GM18907 (cell line): ENCODE measurements around the gene NR6A1.
A peak's percentile ranks its signal among the peaks of the same experiment; 100 is the strongest.
"Not testable (repeated sequence)": the region's sequence is repeated elsewhere in the genome, so short reads cannot be mapped to it uniquely, and the experiment has no call there.

Source experiments
- ATAC-seq: cut with Tn5 transposase; IDR thresholded peaks from one replicate; pipeline ENCODE4 v1.9.1; 2021; ENCODE audit warnings: mild to moderate bottlenecking, moderate library complexity; ENCODE audit not compliant: unreplicated experiment

The NR6A1 gene

GRCh38 chr9:124621371-124622328 is 149.5 kb downstream of the NR6A1 start:
- peak; percentile 61 for ATAC-seq

GRCh38 chr9:124618476-124618875 is 152.6 kb downstream of the NR6A1 start:
- ATAC-seq, result no peak

- ATAC-seq, result peak; percentile 49
These were observed 153.5 kb downstream of the NR6A1 start for GRCh38 chr9:124617477-124618141.

GRCh38 chr9:124616961-124617360 is 154.2 kb downstream of the NR6A1 start:
- no peak for ATAC-seq

- ATAC-seq, result not testable (repeated sequence)
These were observed 155.3 kb downstream of the NR6A1 start for GRCh38 chr9:124615840-124616239.

- no peak for ATAC-seq
These were observed 155.9 kb downstream of the NR6A1 start for GRCh38 chr9:124615100-124615742.

GRCh38 chr9:124613849-124614248 is 157.3 kb downstream of the NR6A1 start:
- no peak for ATAC-seq

GRCh38 chr9:124611106-124611505 is 160.0 kb downstream of the NR6A1 start:
- ATAC-seq, result no peak

- no peak for ATAC-seq
These were observed 165.1 kb downstream of the NR6A1 start for GRCh38 chr9:124606027-124606426.

- no peak for ATAC-seq
These were observed 165.9 kb downstream of the NR6A1 start for GRCh38 chr9:124605258-124605657.

GRCh38 chr9:124602632-124603031 is 168.5 kb downstream of the NR6A1 start:
- ATAC-seq, result no peak

- ATAC-seq, result no peak
These were observed 168.9 kb downstream of the NR6A1 start for GRCh38 chr9:124602204-124602603.

GRCh38 chr9:124600407-124600806 is 170.7 kb downstream of the NR6A1 start:
- ATAC-seq, result no peak

GRCh38 chr9:124599121-124599795 is 171.9 kb downstream of the NR6A1 start:
- ATAC-seq, result no peak

GRCh38 chr9:124598048-124598447 is 173.1 kb downstream of the NR6A1 start:
- no peak for ATAC-seq

GRCh38 chr9:124596172-124596839 is 174.8 kb downstream of the NR6A1 start:
- no peak for ATAC-seq

GRCh38 chr9:124595743-124596142 is 175.4 kb downstream of the NR6A1 start:
- no peak for ATAC-seq

- no peak for ATAC-seq
These were observed 176.4 kb downstream of the NR6A1 start for GRCh38 chr9:124594673-124595072.

GRCh38 chr9:124594225-124594624 is 176.9 kb downstream of the NR6A1 start:
- no peak for ATAC-seq

- no peak for ATAC-seq
These were observed 177.5 kb downstream of the NR6A1 start for GRCh38 chr9:124593651-124594058.
